ENCODE measurements around the gene MARCHF7.

Gene MARCHF7

DNA sequence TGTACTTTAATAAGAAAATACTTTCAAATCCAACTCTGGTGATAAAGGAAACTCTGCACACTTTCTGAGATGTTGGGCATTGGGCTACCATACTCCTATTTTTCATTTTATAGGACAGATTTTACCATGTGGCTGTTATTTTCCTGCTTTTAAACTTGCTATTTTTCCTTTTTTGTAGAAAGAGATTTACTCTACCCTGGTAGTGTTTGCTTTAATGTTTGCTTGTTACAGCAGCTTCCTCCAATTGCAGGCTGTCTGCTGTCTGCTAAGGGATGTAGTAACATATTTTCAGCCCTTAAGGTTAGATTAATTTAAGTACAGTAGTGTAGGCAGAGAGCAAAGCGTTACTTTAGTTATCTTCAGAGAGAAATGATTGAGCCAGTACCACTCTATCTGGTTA, 38.6 kb downstream of the MARCHF7 start:
- TF ChIP-seq, protein P1, sequence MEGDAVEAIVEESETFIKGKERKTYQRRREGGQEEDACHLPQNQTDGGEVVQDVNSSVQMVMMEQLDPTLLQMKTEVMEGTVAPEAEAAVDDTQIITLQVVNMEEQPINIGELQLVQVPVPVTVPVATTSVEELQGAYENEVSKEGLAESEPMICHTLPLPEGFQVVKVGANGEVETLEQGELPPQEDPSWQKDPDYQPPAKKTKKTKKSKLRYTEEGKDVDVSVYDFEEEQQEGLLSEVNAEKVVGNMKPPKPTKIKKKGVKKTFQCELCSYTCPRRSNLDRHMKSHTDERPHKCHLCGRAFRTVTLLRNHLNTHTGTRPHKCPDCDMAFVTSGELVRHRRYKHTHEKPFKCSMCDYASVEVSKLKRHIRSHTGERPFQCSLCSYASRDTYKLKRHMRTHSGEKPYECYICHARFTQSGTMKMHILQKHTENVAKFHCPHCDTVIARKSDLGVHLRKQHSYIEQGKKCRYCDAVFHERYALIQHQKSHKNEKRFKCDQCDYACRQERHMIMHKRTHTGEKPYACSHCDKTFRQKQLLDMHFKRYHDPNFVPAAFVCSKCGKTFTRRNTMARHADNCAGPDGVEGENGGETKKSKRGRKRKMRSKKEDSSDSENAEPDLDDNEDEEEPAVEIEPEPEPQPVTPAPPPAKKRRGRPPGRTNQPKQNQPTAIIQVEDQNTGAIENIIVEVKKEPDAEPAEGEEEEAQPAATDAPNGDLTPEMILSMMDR (conservative IDR thresholded peaks at IDR 0.05; ENCODE audit: low read length) = no peak
- no peak for DNase-seq (ENCODE audit: low read depth)
- no peak overlapping the region for H3K4me3 ChIP-seq (ENCODE audit: low read length)

DNA sequence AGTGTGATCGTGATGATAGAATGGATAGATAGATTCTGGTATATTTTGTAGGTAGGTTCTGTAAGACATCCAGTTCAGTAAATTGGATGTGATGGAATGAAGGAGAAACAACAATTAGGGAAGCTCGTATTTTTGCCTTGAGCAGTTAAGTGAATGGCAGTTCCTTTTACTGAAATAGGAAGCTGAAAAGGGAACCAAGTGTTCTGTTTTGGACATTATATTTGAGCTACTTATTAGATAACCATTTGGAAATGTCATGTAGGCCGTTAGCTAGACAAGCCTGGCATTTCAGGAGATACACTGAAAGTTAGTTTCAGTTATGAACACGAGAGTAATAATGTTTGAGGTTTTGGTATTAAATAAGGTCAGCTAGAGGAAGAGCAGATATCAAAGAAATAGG, 41.5 kb downstream of the MARCHF7 start:
- DNase-seq (ENCODE audit: low read depth) = no peak
- TF ChIP-seq, protein P1 (conservative IDR thresholded peaks at IDR 0.05; ENCODE audit: low read length) = no peak
- H3K4me3 ChIP-seq (ENCODE audit: low read length) = no peak overlapping the region

DNA sequence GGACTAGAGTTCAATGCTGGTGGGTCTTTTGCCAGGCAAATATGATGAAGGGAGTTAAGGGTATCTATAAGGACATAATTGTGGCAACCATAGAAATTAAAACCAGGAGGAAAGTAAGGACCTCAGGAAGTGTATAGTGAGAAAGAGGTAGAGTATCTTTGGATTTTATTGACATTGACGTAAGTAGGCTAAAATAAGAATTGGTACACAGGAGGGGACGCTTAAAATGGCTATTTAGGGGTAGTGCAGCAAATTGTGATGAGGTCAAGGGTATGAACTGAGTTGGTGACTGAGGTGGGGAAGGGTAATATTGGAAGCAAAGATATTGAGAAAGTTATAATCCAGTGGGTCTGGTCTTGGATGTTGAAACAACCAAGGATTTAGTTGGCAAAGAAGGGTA, 42.7 kb downstream of the MARCHF7 start:
- H3K4me3 ChIP-seq (ENCODE audit: low read length) = no peak overlapping the region
- DNase-seq (ENCODE audit: low read depth) = no peak
- TF ChIP-seq, protein P1 (conservative IDR thresholded peaks at IDR 0.05; ENCODE audit: low read length) = no peak

DNA sequence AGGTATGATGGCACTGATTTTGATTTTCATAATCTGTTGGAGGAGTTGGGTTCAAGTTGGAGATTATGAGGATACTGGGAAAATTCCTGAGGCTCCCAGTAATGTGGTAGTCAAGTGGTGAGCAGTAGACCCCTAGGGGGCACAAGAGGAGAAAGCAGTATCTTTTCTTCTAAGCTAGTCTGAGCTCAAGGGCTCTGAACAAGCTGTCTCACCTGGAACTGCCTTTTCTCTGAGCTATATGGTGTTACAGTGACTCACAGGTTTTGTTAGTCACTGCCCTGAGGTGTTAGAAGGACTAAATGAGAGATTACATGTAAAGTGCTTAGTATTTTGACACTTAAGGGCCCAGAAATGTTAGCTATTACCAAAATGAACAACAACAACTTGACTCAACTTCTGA, 43.5 kb downstream of the MARCHF7 start:
- no peak overlapping the region for H3K4me3 ChIP-seq (ENCODE audit: low read length)
- no peak for DNase-seq (ENCODE audit: low read depth)
- TF ChIP-seq, protein P1 (conservative IDR thresholded peaks at IDR 0.05; ENCODE audit: low read length) = 0 out of 2 replicates have a peak, but pooled peaks have one; percentile 12

DNA sequence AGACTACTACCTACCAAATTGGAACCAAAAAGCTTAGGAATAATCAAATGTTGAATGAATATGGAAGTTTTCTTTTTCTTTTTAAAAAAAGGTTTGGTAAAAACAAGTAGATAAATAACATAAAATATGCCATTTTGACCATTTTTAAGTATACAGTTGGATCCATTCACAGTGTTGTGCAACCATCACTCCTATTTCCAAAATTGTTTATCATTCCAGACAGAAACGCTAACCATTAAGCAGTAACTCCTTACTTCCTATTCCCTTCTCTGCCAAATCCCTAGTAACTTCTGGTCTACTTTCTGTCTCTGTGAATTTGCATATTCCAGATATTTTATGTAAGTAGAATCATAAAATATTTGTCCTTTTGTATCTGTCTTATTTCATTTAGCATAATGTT, 45.9 kb downstream of the MARCHF7 start:
- TF ChIP-seq, protein P1 (conservative IDR thresholded peaks at IDR 0.05; ENCODE audit: low read length) = no peak
- peak; percentile 37 for DNase-seq (ENCODE audit: low read depth)
- no peak overlapping the region for H3K4me3 ChIP-seq (ENCODE audit: low read length)

DNA sequence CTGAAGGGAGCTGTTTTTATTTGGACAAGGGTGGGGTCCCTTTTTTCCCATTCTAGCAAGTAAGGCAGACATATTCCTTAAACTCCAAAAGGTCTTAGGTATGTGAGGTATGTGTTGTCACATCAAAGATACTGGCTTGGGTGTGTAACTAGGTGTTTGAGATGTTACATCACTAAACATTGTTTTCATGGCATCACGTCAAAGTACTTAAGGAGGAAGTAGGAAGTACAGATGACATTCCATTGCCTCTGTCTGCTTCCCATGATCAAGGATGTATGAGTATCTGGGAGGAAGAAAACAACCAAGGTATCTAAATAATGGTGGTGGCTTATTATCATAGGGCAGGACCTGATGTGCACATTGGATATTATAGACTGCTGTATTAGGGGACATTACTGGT, 46.4 kb downstream of the MARCHF7 start:
- TF ChIP-seq, protein P1 (conservative IDR thresholded peaks at IDR 0.05; ENCODE audit: low read length) = no peak
- no peak overlapping the region for H3K4me3 ChIP-seq (ENCODE audit: low read length)
- DNase-seq (ENCODE audit: low read depth) = peak; percentile 33

DNA sequence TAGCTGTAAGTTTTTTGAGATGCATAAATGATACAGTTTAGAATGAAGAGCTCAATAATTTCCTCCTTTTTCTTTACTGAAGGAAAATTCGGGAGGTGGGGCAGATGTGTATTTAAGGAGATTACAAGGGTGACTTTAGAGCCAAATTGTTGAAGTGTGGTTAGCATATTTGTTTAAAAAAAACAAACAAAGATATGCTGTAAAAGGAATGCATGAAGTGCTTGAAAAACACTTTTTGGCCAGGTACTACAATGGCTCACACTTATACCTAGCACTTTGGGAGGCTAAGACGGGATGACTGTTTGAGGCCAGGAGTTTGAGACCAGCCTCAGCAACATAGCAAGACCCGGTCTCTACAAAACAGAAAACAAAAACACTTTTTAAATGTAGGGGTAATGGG, 47.3 kb downstream of the MARCHF7 start:
- no peak overlapping the region for H3K4me3 ChIP-seq (ENCODE audit: low read length)
- TF ChIP-seq, protein P1 (conservative IDR thresholded peaks at IDR 0.05; ENCODE audit: low read length) = no peak
- DNase-seq (ENCODE audit: low read depth) = no peak
